HG03575 (cell line): Measurements from ENCODE around the gene RNH1.

ENCODE experiments used
- ATAC-seq: cut with Tn5 transposase; IDR thresholded peaks from one replicate; pipeline ENCODE4 v1.9.1; 2021; ENCODE audit not compliant: unreplicated experiment, insufficient number of reproducible peaks, low FRiP score; ENCODE audit errors: extremely low read depth

Gene RNH1

GRCh38 chr11:468036-468435 lies 39.0 kb downstream of the RNH1 start:
- no peak for ATAC-seq

GRCh38 chr11:465896-466530 lies 41.0 kb downstream of the RNH1 start:
- no peak for ATAC-seq

GRCh38 chr11:464316-464715 lies 42.7 kb downstream of the RNH1 start:
- no peak for ATAC-seq

- ATAC-seq, result no peak
Measured at GRCh38 chr11:462107-462890, 44.7 kb downstream of the RNH1 start.

GRCh38 chr11:461626-462025 lies 45.4 kb downstream of the RNH1 start:
- ATAC-seq, result no peak

GRCh38 chr11:460331-461199 lies 46.5 kb downstream of the RNH1 start:
- ATAC-seq, result no peak

- ATAC-seq, result no peak
Measured at GRCh38 chr11:459511-460220, 47.4 kb downstream of the RNH1 start.

- ATAC-seq, result no peak
Measured at GRCh38 chr11:457111-457760, 49.8 kb downstream of the RNH1 start.

GRCh38 chr11:456533-456932 lies 50.5 kb downstream of the RNH1 start:
- no peak for ATAC-seq

- no peak for ATAC-seq
Measured at GRCh38 chr11:455566-456147, 51.4 kb downstream of the RNH1 start.

- no peak for ATAC-seq
Measured at GRCh38 chr11:454801-455565, 52.1 kb downstream of the RNH1 start.

- ATAC-seq, result no peak
Measured at GRCh38 chr11:454043-454442, 53.0 kb downstream of the RNH1 start.

- no peak for ATAC-seq
Measured at GRCh38 chr11:453564-453963, 53.5 kb downstream of the RNH1 start.

GRCh38 chr11:452916-453527 lies 54.0 kb downstream of the RNH1 start:
- no peak for ATAC-seq

- ATAC-seq, result no peak
Measured at GRCh38 chr11:452203-452744, 54.8 kb downstream of the RNH1 start.

- no peak for ATAC-seq
Measured at GRCh38 chr11:451738-452137, 55.3 kb downstream of the RNH1 start.

- ATAC-seq, result no peak
Measured at GRCh38 chr11:450809-451451, 56.1 kb downstream of the RNH1 start.
